ENCODE measurements around the gene PLCL2. TPM values are rescaled to one million over a fixed set of nuclear protein-coding genes. Genes with fewer than 3 reads are reported as not detected.

The PLCL2 gene
- polyA plus RNA-seq, 1 experiment: 0.94 TPM

- CTCF ChIA-PET: no interaction called here
- no peaks in the 10 kb centered on the region for H3K27me3 ChIP-seq (ENCODE audit: control insufficient read depth, insufficient read depth, low read length)
- no peak for DNase-seq (ENCODE audit: low read depth, low spot score)
- H3K9me3 ChIP-seq (ENCODE audit: control insufficient read depth, insufficient read depth, low read length): no peaks in the 10 kb centered on the region
- POLR2A ChIA-PET: no interaction called here
- H3K27ac ChIP-seq (ENCODE audit: low read depth, low read length): no peak overlapping the region
- TF ChIP-seq CTCF (IDR thresholded peaks at IDR 0.05; ENCODE audit: low read depth, low read length): no peak
- H3K4me3 ChIP-seq (ENCODE audit: low read depth, low read length): no peak overlapping the region
Measured at GRCh38 chr3:16904423-16905417, 20.0 kb downstream of the PLCL2 start.

- Histone ChIP-seq H3K27ac (ENCODE audit: low read depth, low read length) (no peak overlapping the region), H3K27me3 (ENCODE audit: control insufficient read depth, insufficient read depth, low read length) (no peaks in the 10 kb centered on the region), H3K4me3 (ENCODE audit: low read depth, low read length) (no peak overlapping the region), H3K9me3 (ENCODE audit: control insufficient read depth, insufficient read depth, low read length) (no peaks in the 10 kb centered on the region)
- no peak for TF ChIP-seq CTCF (IDR thresholded peaks at IDR 0.05; ENCODE audit: low read depth, low read length)
- DNase-seq (ENCODE audit: low read depth, low spot score): no peak
- CTCF ChIA-PET: no interaction called here
- POLR2A ChIA-PET: no interaction called here
Measured at GRCh38 chr3:16905704-16906103, 20.9 kb downstream of the PLCL2 start.

GRCh38 chr3:16906682-16907081 is 21.9 kb downstream of the PLCL2 start:
- DNase-seq (ENCODE audit: low read depth, low spot score): no peak
- ChIA-PET CTCF (interaction anchor here (1.1 kb wide), 1 partner anchor 22 kb away, joined by 3 read pairs; no protein-coding TSS in a partner anchor), POLR2A (no interaction called here)
- Histone ChIP-seq H3K27me3 (ENCODE audit: control insufficient read depth, insufficient read depth, low read length) (no peaks in the 10 kb centered on the region), H3K4me3 (ENCODE audit: low read depth, low read length) (no peak overlapping the region), H3K27ac (ENCODE audit: low read depth, low read length) (no peak overlapping the region), H3K9me3 (ENCODE audit: control insufficient read depth, insufficient read depth, low read length) (no peaks in the 10 kb centered on the region)
- no peak for TF ChIP-seq CTCF (IDR thresholded peaks at IDR 0.05; ENCODE audit: low read depth, low read length)

GRCh38 chr3:16907243-16907642 is 22.5 kb downstream of the PLCL2 start:
- Histone ChIP-seq H3K4me3 (ENCODE audit: low read depth, low read length) (no peak overlapping the region), H3K27me3 (ENCODE audit: control insufficient read depth, insufficient read depth, low read length) (no peaks in the 10 kb centered on the region), H3K27ac (ENCODE audit: low read depth, low read length) (no peak overlapping the region), H3K9me3 (ENCODE audit: control insufficient read depth, insufficient read depth, low read length) (no peaks in the 10 kb centered on the region)
- ChIA-PET CTCF (interaction anchor here (1.2 kb wide), 1 partner anchor 23 kb away, joined by 3 read pairs; no protein-coding TSS in a partner anchor), POLR2A (no interaction called here)
- DNase-seq (ENCODE audit: low read depth, low spot score): no peak
- no peak for TF ChIP-seq CTCF (IDR thresholded peaks at IDR 0.05; ENCODE audit: low read depth, low read length)

Measured in AG04450 (cell line).